Stimulated activated CD8-positive, alpha-beta memory T cell treated with anti-CD3 and anti-CD28 coated beads, Interleukin-12 subunit alpha, Interleukin-12 subunit beta, amount 100 ng/mL, for 4 hours (primary cell): ENCODE results near the gene MTFMT.
"Not testable (repeated sequence)": the region's sequence is repeated elsewhere in the genome, so short reads cannot be mapped to it uniquely, and the experiment has no call there.

Source experiments
- DNase-seq: peaks from one replicate; pipeline ENCODE4 v3.0.0-alpha.2; 2020; ENCODE audit warnings: low read depth

MTFMT gene

DNA sequence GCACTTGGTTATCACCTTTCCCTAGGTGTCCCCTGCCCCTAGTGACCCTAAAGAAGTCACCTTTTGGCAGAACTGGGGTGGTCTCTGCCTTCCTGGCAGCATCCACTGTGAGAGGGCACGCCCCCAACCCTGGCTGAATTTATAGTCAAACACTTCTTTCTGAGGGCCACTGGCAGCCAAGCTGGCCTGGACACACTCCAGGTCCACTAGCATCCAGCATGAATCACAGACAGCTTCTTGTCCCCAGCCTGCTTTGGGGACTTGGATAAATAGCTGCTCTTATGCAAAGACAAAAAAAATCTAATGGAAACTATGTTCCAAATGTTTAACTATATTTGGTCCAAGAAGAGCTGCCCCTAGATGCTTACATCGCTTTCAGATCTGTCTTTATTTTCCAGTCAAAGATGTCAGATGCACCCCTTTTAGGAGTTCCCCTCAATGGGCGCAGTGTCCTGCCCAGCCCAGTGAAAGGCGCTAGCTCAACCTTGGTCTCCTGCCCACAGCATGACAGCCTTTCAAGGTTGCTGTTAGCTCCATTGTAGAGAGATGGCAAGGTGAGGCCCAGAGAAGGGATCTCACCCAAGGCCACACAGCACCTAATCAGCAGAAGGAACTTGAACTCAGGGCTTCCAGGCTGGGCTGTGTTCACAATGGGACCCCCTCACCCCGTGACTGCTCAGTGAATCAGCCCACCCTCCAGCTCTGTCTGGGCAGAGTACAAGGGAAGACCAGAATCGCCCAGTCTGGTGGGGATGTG lies 31.4 kb upstream of the MTFMT start:
- no peak for DNase-seq

DNA sequence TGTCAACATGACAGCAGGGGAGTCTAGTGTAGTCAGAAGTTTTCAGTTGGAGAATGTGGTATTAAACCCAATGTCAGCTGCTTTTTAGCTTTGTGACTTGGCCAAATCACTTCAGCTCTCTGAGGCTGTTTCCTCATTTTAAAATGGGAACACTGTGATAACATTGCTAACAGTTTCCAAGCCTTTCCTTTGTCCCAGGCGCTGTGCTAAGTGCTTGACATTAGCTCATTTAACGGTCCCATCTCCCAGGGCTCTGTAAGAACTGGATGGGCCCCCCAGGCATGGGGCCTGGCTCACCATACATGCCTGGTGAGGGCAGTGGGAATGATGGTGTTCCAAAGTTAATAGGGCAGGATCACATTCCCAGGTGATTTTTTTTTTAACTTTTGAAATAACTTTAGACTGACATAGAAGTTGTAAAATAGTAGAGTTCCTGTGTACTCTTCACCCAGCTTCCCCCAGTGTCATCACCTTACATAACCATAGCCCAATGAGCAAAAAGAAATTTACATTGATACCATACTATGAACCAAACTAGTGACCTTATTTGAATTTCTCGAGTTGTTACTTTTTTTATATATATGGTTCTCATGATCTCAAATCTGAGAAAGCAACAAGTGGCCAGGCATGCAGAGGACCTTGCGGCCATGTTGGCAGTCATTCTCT lies 30.6 kb upstream of the MTFMT start:
- no peak for DNase-seq

DNA sequence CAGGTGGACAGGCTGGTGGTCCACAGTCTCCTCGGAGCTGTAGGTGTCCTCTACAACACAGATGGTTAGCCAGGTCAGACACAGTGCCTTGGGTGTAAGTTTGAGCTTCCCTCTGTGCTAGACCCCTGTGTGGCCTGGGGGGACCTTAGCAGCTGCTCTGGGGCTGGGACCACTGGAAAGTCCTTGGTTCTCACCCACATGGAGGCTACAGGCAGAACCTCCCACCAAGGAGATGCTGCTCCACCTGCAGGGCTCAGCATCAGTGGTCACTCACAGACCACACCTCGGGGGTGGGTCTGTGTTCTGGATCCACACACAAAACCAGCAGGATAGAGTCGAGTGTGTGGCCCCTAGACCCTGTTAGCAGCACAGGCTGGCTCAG lies 29.9 kb upstream of the MTFMT start:
- DNase-seq: no peak

DNA sequence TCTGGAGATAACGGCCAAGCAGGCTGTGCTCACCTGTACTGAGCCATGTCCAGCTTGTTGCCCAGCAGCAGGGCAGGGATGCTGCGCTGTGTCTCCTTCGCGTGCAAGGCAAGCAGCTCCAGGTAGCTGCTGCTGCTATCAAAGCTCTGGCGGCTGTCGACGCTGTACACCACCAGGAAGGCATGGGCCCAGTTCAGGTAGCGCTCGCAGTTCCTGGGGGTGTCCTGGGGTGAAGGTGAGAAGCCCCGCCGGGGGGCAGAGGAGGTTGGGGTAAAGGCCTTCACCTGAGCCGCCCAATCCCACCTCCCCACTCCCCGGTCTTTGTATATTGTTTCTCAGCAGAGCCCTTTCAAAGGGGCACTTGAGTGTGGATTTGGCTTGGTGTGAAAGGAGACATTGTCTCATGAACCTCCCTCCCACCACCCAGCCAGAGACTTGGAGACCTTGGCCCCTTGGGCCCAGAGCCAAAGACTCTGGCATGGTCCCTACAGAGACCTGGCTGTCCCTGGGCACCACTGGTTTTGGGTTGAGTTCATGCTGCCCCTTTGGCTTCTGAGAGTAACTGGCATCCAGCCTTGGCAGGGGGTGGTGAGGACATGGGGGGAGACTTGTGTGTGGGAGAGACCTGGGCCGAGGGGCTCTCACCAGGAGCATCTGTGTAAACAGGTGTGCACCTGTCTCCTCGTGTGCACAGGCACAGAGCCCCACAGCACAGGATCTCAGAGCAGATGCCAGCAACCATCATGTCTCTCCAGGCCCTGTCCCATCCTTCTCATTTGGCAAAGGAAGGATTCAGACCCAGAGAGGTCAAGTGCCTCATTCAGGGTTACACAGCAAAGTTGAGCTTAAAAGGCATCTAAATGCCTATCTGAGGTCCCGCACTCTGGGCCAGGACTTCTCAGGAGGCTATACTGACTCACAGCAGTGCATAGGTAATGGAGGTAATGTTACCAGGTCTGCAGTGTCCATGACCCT lies 29.2 kb upstream of the MTFMT start:
- DNase-seq: no peak

DNA sequence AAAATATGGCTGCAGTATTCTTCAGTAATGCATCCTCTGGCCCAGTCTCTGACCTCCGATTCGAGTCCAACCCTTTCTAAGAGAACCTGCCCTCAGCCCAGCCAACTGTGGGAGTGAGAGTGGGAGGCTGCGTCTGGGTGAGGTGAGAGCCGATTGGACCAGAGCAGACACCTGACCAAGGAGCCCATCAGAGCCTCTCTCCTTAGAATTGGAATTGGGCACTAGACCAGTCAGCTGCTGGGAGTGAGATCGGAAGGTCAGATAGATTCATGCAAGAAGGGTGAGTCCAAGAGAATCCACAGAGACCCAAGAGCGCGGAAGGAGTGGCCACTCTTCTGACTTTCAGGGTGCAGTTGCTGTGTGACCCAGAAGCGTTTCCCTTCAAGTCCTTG lies 28.1 kb upstream of the MTFMT start:
- DNase-seq: no peak

DNA sequence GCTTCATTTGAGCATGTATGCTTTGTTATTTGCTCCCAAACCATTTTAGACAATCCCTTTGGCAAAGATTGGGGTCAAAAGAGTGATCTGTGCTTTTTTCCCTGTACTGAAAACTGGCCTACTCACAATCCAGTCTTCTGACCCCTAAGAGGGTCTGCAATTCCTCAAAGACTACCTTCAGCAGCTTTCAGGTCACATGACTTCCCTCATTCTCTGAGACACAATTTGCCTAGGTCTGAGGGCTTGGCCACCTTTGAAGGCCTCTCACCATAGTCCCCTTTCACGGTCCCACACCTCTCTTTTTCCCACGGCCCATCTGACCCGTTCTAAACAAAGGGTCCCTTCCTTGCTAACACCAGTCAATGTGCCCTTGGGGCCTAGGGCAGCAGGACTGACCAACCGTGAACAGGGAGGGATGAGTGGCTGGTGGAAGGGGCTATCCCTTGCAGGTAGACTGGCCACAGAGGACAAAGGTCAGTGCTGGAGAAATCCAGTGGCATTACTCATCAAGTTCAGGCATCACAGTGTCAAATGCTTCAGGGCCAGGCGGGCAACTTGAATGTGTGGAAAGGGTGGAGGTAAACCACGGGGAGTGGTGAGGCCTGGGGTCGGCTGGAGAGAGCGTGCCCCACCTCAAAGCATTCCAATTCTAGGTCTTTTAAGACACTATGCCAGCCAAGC lies 27.6 kb upstream of the MTFMT start:
- no peak for DNase-seq

DNA sequence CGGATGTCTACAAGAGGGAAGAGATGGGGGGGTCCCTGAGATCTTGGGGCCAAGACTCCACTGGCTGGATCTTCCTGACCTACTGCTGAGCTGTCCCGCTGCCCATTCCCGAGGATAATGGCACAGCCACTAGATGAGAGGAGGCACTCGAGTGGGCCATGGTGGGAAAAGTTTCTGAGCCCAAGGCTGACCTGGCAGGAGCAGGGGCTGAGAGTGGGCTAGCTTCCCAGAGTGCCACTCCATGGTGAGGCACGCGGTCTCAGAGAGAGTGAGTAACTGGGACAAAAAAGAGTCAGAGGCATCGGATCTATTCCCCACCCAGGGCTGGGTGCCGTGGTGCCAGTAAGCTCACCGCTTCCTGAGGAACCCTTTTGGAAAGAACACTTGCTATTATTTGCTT lies 26.7 kb upstream of the MTFMT start:
- DNase-seq: no peak

DNA sequence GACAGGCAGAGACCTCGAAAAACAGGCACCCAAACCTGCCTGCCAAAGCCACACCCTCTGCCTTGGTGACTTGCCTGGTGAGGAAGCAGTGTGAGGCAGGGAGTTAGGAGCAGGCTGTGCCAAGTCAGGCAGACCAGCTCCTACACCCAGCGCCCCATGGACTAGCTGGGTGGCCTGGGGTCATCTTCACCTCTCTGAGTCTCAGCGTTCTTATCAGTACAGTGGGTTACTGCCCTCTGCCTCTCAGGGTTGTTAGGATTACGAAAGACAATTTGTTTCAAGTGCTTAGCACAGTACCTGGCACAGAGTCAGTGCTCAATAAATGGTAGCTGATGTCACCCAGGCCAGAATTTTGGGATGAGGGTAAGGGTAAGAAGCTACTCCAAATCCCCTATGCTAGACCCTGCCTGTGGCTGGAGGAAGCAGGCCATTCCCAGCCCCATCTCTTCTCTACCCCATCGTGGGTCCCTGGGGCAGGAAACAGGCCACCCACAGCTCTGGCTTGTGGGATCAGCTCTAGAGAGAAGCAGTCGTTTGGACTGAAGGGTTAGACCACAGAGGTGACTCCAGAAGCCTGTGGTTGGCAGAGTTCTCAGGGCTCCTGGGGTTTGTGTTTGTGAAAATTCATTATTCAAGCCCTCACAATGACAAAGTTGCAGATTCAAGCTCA lies 25.9 kb upstream of the MTFMT start:
- no peak for DNase-seq

DNA sequence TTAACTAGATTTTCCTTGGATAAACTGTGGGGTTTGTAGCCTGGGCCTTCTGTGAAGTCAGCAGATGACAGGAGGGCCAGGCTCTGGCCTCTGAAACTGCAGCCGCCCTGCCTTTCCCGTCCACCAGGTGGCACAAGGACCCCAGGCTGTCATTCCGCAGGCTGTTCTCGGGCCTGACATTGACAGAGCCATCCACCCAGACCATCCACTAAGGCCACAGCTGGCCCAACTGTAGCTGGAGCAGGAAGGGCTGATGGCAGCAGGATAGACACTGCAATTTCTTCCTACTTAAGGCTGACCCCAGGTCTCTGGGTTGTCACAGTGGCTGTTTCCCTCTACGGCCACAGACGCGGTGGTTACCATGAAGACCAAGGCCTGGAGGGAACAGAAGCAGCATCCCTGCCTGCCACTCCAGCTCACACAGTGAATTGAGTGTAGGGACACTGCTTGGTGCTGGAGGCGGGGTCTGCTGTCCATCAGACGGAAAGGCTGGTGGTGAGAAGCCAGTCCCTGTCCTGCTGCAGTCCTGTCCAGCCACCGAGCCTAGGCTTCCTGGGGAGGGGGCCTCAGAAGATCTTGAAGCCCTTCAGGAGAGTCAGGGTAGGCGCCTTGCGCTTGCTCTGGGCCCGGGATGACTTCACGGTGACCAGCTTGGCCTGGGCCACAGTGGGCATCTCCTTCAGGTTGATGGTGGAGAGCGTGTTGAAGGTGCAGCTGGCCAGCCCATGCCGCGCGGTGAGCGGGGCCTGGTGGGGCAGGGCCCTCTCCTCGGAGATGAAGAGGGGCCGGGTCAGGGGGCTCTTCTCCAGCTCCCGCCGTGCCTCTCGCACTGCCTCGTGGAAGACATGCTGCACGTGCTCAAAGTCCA lies 25.1 kb upstream of the MTFMT start:
- DNase-seq: no peak

DNA sequence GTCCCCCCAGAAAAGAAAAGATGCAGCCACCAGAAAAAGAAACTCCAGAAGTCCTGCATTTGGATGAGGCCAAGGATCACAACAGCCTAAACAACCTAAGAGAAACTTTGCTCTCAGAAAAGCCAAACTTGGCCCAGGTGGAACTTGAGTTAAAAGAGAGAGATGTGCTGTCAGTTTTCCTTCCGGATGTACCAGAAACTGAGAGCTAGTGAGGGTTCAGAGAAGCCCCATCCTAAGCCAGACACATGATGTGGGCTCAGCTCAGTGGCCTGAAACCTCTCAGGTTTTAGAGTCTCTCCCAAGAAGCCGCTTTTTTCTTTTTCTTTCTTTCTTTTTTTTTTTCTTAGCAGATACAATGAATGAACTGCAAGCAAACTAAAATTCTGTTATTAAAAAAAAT lies 23.5 kb upstream of the MTFMT start:
- DNase-seq: no peak

DNA sequence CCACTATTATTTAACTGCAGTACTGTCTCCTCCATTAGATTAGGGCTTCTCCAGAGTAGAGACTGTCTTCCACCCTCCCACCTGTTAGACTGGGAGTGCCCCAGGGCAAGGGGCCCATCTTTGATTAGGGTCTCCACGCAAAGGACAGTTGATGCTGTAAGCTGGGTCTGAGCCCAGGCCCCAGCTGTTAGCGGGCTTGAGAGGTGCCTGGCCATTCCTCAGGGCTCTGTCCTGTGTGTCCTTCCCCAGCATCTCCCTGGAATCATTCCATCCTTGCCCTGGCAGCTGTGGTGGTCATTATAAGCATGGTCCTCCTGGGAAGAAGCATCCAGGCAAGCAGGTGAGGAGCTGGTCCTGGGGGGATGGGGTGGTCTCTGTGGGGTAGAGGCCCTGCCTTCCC lies 21.8 kb upstream of the MTFMT start:
- no peak for DNase-seq

DNA sequence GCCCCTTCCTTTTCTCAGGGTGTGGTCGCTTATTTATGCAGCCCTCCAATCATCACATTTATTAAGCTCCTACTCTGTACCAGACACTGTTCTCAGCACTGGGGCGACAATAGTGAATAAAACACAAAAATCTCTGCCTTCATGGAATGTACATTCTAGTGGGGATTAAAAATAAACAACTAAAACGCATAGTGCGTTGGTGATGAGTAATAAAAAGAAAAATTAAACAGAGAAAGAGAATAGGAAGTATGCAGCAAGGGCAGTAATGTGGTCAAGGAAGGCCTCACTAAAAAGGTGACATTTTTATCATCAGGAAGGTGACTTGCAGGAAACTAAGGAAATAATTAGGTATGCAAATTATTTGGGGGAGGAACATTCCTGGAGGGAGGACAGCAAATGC lies 20.8 kb upstream of the MTFMT start:
- DNase-seq: no peak

DNA sequence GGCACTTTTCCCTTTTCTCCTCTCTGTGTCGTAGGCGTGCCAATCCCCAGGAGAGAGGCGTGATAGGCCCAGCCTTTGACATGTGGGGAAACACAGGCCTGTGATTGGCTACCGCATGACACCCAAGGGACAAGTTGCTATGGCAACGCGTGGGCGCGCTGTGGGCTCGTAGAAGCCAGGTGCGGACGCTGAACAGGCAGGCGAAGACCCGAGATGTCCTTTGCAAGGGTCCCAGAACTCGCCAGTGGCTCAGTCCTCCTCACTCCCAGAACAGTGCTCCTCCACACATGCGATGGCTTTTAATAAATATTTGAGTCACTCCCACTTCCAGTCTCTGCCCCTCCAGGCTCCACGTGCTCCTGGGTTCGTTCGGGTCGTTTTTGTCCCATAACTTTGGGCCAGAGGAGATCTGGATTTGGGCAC lies 20.0 kb upstream of the MTFMT start:
- DNase-seq: peak; percentile 73

DNA sequence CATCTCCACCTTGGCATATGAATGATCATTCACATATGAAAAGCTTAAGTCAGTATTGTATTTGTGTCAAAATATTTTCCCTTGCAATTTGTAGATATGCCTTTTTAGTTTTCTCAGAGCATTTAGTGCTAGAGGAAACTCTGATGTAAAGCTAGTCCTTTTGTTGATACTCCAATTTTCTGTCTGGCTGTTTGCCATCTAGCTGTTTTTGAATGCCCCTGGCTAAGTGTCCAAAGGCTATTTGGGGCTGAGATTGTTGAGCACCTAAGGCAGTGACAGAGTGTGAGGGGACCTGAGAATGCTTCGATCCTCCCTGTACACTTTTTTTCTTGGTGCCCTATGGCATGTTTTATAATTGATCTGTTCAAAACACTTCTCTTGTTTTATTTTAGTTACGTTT lies 18.8 kb upstream of the MTFMT start:
- no peak for DNase-seq

DNA sequence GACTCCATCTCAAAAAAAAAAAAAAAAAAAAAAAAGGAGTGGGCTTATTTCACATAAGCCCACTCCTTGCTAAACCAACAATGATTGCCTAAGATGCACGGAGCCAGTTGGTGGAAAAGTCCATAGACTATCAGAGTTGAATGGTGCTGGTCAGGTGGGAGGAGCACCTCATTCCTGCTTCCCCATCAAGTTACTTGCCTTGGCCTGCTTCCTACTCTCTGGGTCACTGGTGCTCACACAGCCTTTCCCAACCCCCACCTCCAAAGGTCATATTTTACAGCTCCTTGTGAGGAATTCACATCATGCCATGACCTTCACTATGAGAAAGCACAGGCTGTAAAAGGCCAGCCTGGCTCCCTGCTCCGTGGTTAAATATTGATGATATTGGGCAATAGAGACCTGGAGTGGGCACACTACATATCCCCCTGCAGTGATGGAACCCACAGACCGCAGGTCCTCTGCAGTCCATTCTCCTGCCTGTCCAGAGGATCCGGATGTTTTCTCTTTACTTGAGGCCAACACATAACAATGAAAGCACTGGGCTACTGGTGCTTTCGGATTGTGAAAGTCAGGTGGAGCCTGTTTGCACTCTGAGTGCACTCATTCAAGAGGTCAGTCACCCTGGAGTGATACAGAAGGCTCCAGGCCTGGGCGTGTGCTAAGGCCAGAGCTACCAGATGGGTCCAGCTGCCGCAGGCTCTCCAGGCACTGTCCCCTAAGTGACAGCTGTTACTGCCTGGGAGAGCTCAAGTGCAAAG lies 15.5 kb upstream of the MTFMT start, which contains the start of gene SLC51B:
TSS of gene SLC51B (plus strand) at position 664 of the 758 bp plus-strand sequence. CDS start 4,618 bp downstream, outside the sequence.
- no peak for DNase-seq

DNA sequence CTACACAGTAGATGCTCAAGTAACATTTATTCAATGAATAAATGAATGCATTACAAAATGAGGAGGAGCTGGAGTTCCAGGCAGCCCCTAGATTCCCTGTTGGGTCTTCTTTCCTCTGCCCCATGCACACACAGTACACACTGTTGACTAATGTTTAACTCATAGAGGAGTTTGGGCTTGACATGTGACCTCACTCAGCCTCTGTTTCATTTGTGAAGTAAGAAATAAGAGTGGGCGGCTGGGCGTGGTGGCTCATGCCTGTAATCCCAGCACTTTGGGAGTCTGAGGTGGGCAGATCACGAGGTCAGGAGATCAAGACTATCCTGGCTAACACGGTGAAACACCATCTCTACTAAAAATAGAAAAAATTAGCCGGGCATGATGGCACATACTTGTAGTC lies 14.8 kb upstream of the MTFMT start:
- DNase-seq: not testable (repeated sequence)

DNA sequence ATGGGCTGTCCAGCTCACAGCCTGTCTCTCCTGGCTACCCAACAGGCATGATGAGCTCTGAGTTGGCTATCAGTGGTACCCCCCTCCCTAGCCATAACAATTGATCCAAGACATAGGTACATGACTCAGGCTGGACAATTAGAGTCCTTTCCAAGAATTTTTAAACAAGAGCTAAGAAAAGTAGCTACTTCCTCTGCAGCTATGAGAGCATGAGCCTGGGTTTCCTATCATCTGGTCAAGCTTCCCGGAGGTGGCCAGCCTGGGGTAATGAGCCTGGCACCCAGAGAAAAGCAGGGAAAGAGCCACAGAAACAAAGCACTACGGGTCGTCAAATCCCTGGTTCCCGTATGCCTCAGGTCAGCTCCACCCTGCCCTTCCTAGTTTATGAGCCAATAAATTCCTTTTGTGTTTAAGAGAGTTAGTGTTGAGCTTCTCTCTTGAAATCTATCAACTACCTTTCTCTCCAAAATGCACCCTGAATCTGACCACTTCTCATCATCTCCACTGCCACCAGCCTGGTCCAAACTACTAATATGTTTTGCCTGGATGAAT lies 13.4 kb upstream of the MTFMT start:
- DNase-seq: no peak

DNA sequence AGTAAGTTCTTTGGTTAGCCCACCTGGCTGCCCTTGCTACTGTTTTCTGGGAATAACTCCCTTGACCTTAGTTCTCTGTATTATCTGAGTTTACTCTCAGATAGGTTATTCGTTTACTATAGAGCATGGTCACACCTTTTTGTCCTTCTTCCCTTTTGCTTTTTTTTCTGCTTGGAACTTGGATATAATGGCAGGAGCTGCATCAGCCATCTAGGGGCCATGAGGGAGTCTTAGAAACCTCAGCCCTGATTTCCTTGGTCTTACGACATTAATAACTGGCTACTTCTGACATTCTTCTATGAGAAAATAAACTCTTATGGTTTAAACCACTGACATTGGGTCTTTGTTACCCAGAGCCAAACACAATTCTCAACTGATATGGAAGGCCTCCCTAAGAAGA lies 12.3 kb upstream of the MTFMT start:
- DNase-seq: no peak

DNA sequence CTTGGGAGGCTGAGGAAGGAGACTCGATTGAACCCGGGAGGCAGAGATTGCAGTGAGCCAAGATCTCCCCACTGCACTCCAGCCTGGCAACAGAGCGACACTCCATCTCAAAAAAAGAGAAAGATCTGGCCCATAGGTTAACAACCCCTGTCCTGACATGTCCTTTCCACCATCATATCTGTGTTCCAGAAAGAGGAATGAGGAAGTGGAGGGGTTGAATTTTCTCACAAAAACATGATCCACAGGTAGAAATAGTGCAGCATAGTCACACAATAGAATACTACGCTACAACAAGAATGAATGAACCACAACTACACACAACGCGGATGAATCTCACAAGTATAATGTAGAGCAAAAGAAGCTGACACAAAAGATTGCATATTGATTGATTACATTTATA lies 11.0 kb upstream of the MTFMT start:
- no peak for DNase-seq
